Ascending aorta (tissue), 2 donors: ENCODE results near the gene DENND1B. TPM values are rescaled to one million over a fixed set of nuclear protein-coding genes. Genes with fewer than 3 reads are reported as not detected.

Experiments used
- DNase-seq, 2 donors: peaks; one replicate each; pipeline ENCODE4 v3.0.0-alpha.2; 2019; ENCODE audit warnings: low spot score in 2 of 2
- H3K27ac ChIP-seq, 2 donors: fragments of 200-600 bp; sonication (generic); one replicate each; pipeline ENCODE4 v1.5.1; 2016 to 2017; ENCODE audit warnings: mild to moderate bottlenecking in 1 of 2
- H3K27me3 ChIP-seq: fragments of 200-600 bp; sonication (generic); one replicate; pipeline ENCODE4 v1.5.1; 2017
- H3K36me3 ChIP-seq, 2 donors: fragments of 200-600 bp; sonication (generic); one replicate each; pipeline ENCODE4 v1.5.1; 2016
- H3K4me1 ChIP-seq, 2 donors: fragments of 200-600 bp; sonication (generic); one replicate each; pipeline ENCODE4 v1.5.1; 2016 to 2017; ENCODE audit warnings: mild to moderate bottlenecking in 1 of 2
- H3K4me3 ChIP-seq, 2 donors: fragments of 200-600 bp; sonication (generic); one replicate each; pipeline ENCODE4 v1.5.1; 2016 to 2017; ENCODE audit warnings: mild to moderate bottlenecking in 1 of 2
- H3K9me3 ChIP-seq, 2 donors: fragments of 200-600 bp; sonication (generic); one replicate each; pipeline ENCODE4 v1.5.1; 2016
- CTCF ChIP-seq, 3 experiments: fragments of 200-600 bp in 2 of 3; fragments of 450-650 bp in 1 of 3; sonication (generic) in 2 of 3; IDR thresholded peaks; one replicate each; pipeline ENCODE4 v1.5.1; 2016 to 2019; ENCODE audit warnings: antibody characterized with exemption in 3 of 3, mild to moderate bottlenecking in 1 of 3, moderate library complexity in 1 of 3
- intact Hi-C: fragments of 100-400 bp; cut with DNase I; formaldehyde crosslinking; loops from one replicate; pipeline ENCODE4 v1.15.1; 2023
- total RNA-seq: library from RNA; depleted of rRNA; stranded (reverse); fragments of >200 nt; gene quantifications from one replicate; pipeline ENCODE4 v1.1.0, GENCODE V29; 2016

DENND1B gene
- total RNA-seq, 1 donor from 2014 or later, result 12.2 TPM

GRCh38 chr1:197467881-197468280 is 307.4 kb downstream of the DENND1B start:
- no peaks in the 10 kb centered on the region for H3K27me3 ChIP-seq
- no peak for TF ChIP-seq CTCF (IDR thresholded peaks at IDR 0.05)
- DNase-seq, result no peak

GRCh38 chr1:197466813-197467212 is 308.5 kb downstream of the DENND1B start:
- TF ChIP-seq CTCF (IDR thresholded peaks at IDR 0.05), result no peak
- intact Hi-C loops, result no loop called here
- no peak overlapping the region for H3K4me3 ChIP-seq
- DNase-seq, result no peak
- no peaks in the 10 kb centered on the region for H3K9me3 ChIP-seq
- no peak overlapping the region for H3K27ac ChIP-seq
- peaks cover 0 to 2% of the 10 kb centered on the region in 2 donors for H3K4me1 ChIP-seq
- H3K27me3 ChIP-seq, result no peaks in the 10 kb centered on the region
- H3K36me3 ChIP-seq, result no peaks in the 10 kb centered on the region

More at GRCh38 chr1:197467881-197468280, 307.4 kb downstream of the DENND1B start:
- no peak overlapping the region for H3K4me3 ChIP-seq
- H3K9me3 ChIP-seq, result no peaks in the 10 kb centered on the region
- H3K36me3 ChIP-seq, result no peaks in the 10 kb centered on the region
- intact Hi-C loops, result no loop called here
- no peak overlapping the region for H3K27ac ChIP-seq
- H3K4me1 ChIP-seq, result peaks cover 0 to 2% of the 10 kb centered on the region in 2 donors

GRCh38 chr1:197465528-197466327 is 309.6 kb downstream of the DENND1B start:
- H3K27ac ChIP-seq, result no peak overlapping the region
- DNase-seq, result no peak
- H3K4me3 ChIP-seq, result no peak overlapping the region
- no peaks in the 10 kb centered on the region for H3K27me3 ChIP-seq
- intact Hi-C loops, result no loop called here
- no peaks in the 10 kb centered on the region for H3K9me3 ChIP-seq
- H3K4me1 ChIP-seq, result peaks cover 0 to 2% of the 10 kb centered on the region in 2 donors
- no peak for TF ChIP-seq CTCF (IDR thresholded peaks at IDR 0.05)
- no peaks in the 10 kb centered on the region for H3K36me3 ChIP-seq

- intact Hi-C loops, result no loop called here
- no peaks in the 10 kb centered on the region for H3K27me3 ChIP-seq
- DNase-seq, result no peak
- no peak overlapping the region for H3K27ac ChIP-seq
- H3K4me3 ChIP-seq, result no peak overlapping the region
- no peak for TF ChIP-seq CTCF (IDR thresholded peaks at IDR 0.05)
- no peaks in the 10 kb centered on the region for H3K9me3 ChIP-seq
- no peaks in the 10 kb centered on the region for H3K36me3 ChIP-seq
- peaks cover 0 to 2% of the 10 kb centered on the region in 2 donors for H3K4me1 ChIP-seq
Measured at GRCh38 chr1:197464044-197464443, 311.2 kb downstream of the DENND1B start.

- no peak overlapping the region for H3K4me3 ChIP-seq
- H3K4me1 ChIP-seq, result peaks cover 0 to 2% of the 10 kb centered on the region in 2 donors
- H3K27me3 ChIP-seq, result no peaks in the 10 kb centered on the region
- no peak for TF ChIP-seq CTCF (IDR thresholded peaks at IDR 0.05)
- intact Hi-C loops, result no loop called here
- no peak overlapping the region for H3K27ac ChIP-seq
- DNase-seq, result no peak
- H3K9me3 ChIP-seq, result no peaks in the 10 kb centered on the region
- H3K36me3 ChIP-seq, result no peaks in the 10 kb centered on the region
Measured at GRCh38 chr1:197463142-197463541, 312.1 kb downstream of the DENND1B start.
